NCI-H748 (cell line): ENCODE data around the gene CNN3.

Source experiments
- DNase-seq: peaks from one replicate; lab custom pipeline; 2025; ENCODE audit not compliant: unreplicated experiment; lab: John Stamatoyannopoulos, UW

The CNN3 gene

DNA sequence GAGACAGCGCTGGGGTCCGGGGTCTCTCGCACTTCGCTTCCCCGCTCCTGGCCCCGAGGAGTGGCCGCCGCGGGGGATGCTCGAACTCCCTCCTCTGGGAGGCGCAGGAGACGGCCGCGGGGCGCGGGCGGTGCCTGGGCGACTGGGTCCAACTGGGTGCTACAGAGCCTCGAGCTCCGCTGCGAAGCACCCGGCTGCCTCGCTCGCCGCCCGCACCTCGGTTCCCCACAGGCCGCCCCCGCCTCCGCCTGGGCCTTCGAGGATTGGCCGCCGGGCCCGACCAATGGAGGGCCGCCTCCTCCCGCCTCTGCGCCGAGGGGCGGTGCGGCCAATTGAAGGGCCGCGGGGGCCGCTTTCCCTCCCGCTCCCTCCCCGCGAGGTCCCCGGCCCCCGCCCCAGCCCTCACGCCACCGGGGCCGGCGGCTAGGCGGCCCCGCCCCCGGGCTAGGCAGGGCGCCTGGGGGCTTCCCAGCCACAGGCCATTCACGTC, at the start of gene CNN3:
Gene CNN3 (minus strand): TSS at position 196 of the 490 bp plus-strand sequence. CDS start 216 bp downstream, outside the sequence.
- DNase-seq: peak; percentile 92

GRCh38 chr1:94974824-94975223, 47.9 kb upstream of the CNN3 start:
- no peak for DNase-seq

GRCh38 chr1:94974241-94974640, 47.3 kb upstream of the CNN3 start:
- DNase-seq: no peak

DNA sequence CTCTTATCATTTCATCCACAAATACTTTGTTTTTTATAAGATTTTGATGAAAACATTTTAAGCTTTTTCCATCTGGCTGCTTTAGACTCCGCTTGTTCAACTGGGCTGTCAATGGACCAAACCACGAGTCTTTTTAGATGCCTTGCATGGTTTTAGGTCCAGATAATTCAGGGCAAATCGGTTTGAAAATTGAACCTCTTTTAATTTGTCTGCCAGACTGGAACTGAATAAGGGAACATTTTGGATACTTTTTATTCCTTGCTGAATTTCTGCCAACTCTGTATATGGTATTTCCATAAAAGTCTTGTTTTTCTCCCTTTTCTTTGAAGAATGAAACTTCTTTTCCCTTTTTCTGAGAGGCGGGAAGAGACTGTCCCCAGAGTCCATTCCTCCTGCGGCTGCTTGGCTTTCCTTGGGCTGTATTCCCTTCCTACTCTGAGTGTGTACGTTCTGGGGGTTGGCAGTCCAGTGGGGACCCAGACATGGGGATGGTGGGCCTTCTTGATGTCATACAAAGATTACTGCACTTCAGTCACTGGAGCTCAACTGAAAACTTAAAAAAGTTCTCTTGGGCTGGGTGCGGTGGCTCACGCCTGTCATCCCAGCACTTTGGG, 46.5 kb upstream of the CNN3 start:
- DNase-seq: no peak

GRCh38 chr1:94971491-94971924, 44.6 kb upstream of the CNN3 start:
- DNase-seq: no peak

GRCh38 chr1:94970783-94971182, 43.9 kb upstream of the CNN3 start:
- no peak for DNase-seq

DNA sequence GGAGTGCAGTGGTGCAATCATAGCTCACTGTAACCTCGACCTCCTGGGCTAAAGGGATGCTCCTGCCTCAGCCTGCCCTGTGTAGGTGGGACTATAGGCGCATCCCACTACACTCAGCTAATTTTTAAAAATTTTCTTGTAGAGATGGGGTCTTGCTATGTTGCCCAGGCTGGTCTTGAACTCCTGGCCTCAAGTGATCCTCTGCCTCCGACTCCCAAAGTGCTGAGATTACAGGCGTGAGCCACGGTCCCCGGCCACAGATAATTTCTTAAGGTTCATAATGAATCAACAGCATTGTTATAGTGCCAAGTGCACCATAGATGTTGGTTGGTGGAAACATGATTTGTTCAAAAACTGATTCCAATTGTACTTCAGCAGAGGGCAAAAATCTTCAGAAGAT, 42.2 kb upstream of the CNN3 start:
- DNase-seq: no peak

GRCh38 chr1:94966033-94966432, 39.1 kb upstream of the CNN3 start:
- DNase-seq: no peak

GRCh38 chr1:94963864-94964263, 37.0 kb upstream of the CNN3 start:
- DNase-seq: no peak

GRCh38 chr1:94962409-94963265, 35.7 kb upstream of the CNN3 start:
- DNase-seq: no peak

DNA sequence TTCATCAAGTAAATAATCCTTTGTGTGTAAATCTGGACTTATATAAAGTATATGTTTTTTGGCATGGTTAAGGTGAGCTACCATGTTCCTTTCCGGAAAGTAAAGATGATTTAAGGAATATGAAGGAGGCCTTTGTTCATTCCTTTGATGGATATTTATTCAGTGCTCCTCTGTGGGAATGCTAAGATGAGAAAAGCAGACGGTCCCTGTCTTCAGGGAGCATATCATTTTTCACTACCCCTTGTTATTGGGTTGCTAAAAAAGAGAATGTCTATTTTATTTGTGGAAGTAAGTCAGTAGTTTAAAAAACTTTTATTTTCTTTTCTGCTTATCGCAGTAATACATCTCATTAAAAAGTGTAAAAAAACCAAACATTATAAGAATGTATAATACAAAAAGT, 35.1 kb upstream of the CNN3 start:
- DNase-seq: no peak

DNA sequence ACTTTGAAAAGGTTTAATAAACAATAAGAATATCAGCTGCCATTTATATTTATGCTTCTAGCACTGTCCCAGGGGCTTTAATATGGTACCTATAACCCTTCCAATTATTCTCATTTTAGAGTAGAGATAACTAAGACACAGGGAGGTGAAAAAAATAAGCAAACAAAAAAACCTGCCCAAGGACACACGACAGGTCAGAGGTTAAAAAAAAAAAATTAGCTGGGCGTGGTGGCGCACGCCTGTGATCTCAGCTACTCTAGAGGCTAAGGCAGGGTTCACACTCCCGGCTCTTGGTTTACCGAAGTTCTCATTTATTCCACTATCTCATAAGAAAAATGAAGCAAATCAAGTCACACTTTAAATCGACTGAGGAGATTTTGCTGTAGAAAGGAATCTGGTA, 34.7 kb upstream of the CNN3 start:
- DNase-seq: no peak

GRCh38 chr1:94958081-94958480, 31.2 kb upstream of the CNN3 start:
- no peak for DNase-seq

- no peak for DNase-seq
These were observed 29.1 kb upstream of the CNN3 start for GRCh38 chr1:94955767-94956632.

DNA sequence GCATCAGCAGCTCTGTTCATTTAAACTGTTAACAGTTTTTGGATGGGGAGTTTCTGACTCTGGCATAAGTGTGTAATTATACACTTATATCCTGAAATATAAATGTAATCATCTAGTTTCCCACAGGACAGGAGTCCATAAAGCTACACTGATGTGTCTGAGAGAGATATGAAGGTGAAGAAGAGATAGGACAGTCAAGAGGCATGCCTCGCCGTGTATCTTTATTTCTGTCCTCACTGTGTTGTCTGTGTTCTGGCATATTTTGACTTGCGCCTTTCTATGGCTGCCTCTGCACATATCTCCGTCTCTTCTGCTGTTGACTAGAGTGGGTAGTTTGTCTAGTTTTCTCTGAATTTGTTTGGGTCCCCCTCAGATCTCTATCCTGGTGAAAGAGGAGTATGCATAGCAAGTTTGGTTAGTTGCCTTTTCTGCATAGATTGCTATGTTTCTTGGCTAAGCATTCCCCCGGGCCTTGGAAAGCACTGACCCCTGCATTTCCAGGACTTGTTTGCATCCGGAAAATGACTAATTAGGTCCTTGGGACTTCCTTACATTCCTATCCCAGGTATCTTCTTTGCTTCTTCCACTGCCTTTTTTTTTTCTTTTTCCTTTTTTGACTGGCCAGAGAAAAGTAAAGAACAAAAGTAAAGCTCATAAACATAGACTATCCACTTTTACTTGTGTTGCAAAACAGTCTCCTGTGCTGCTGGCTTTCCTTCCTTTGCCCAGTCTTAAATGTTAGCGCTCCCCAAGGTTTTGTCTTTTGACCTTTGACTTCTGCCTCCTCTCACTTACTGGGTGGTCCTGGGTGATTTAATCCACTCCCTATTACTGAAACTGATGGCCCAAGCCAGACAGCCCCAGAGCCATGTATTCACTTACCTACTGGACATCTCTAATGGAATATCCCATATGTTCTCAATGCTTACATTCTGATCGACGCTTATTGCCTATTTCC, 27.6 kb upstream of the CNN3 start:
- no peak for DNase-seq

DNA sequence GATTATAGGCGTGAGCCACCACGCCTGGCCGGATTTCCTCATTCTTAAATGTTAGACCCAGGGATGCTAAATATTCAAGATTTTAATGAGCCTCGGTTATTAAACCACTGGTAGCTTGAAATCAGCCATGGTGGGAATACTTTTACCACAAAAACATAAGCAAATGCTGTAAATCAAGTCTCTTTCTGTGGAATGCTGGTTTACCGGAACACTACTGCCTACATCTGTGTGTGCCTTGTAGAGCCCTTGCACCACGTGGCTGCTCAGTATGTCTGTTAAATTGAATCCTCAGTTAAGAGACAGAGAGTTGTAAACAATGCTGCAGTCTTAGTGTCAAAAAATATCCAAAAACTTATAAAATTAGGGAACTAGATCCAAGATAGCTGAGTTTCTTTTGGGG, 26.8 kb upstream of the CNN3 start:
- DNase-seq: no peak

DNA sequence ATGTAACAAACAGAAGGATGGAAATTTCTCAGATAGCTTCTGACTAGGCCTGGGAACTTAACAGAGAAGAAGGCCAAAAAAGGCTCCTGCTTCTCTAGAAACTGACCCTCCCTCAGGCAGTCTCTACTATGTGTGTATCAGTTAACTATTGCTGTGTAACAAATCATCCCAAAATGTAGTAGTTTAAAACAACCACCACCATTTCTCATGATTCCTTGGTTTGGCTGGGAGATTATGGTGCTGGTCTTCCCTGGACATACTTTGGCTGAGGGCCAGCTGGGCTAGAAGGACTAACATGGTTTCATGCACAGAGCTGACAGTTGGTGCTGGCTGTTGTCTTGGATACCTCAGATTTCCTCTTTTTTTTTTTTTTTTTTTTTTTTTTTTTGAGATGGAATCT, 26.2 kb upstream of the CNN3 start:
- DNase-seq: no peak

DNA sequence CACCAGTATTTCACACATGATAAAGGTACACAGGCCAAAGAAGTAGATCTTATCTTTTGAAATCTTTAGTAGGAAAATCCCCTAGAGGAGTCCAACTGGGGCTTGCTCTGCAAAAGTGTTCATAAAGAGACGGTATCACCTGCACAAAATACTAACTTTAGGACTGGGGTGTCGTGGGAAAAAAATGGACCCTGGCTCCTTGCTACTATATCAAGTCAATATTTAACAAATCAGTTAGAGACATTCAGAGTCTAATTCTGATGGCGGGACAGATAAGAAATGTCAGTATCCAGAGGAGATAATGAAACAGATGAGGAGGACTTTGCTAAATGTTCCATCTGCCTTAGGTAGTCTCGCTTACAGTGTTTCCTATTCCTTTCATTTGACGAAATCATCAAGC, 25.6 kb upstream of the CNN3 start:
- DNase-seq: no peak

DNA sequence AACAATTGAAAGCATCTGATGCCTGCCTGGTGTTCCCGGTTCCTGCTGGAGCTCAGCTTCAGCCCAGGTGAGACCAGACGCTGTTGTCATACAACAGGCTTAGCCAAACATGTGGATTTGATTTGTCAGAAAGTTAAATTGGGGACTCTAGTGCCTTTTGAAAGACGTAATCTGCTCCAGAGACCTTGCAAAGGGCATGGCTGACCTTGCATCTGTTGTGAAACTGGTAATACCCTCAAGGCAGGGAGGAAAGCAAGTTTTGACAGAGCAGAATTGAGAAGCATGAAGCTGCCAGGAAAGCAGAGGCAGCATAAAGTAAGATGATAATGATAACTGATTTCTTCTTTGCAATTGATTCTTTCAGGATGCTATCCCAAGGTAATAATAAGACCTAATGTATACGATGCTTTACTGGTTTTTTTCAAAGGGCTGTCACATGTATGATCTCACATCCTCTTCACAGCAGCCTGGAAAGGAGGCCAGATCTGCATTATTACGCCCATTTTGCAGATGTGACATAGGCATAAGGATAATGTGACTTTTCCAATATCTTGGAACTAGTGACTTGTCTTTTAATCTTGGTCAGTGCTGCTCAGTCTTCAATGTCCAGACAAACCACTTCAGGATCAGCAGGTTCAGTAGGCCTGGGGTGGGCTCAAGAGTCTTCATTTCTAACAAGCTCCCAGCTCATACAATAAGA, 24.7 kb upstream of the CNN3 start:
- DNase-seq: no peak

- DNase-seq: no peak
These were observed 24.1 kb upstream of the CNN3 start for GRCh38 chr1:94951046-94951445.
